NCI-H345 treated with DMSO at 0.1 percent for 48 hours (cell line): Measurements from ENCODE around the gene SRM.
A peak's percentile ranks its signal among the peaks of the same experiment; 100 is the strongest.
"Not testable (repeated sequence)": the region's sequence is repeated elsewhere in the genome, so short reads cannot be mapped to it uniquely, and the experiment has no call there.

Experiments used
- DNase-seq: peaks from one replicate; lab custom pipeline; 2025; ENCODE audit not compliant: unreplicated experiment; lab: John Stamatoyannopoulos, UW

Gene SRM

GRCh38 chr1:11023201-11023600 is 36.6 kb downstream of the SRM start:
- DNase-seq: no peak

GRCh38 chr1:11019971-11020370 is 39.8 kb downstream of the SRM start:
- DNase-seq: no peak

GRCh38 chr1:11019358-11019757 is 40.5 kb downstream of the SRM start:
- not testable (repeated sequence) for DNase-seq

- DNase-seq: no peak
Measured at GRCh38 chr1:11013160-11013531, 46.7 kb downstream of the SRM start.

GRCh38 chr1:11012260-11013159 is 47.3 kb downstream of the SRM start, which contains the start of gene TARDBP:
Gene TARDBP, plus strand, starts transcription at chr1:11012654. Its CDS starts 1,074 bp downstream, at chr1:11013728.
- peak; percentile 85 for DNase-seq
